Measurements from ENCODE around the gene UBE2O.

UBE2O gene

DNA sequence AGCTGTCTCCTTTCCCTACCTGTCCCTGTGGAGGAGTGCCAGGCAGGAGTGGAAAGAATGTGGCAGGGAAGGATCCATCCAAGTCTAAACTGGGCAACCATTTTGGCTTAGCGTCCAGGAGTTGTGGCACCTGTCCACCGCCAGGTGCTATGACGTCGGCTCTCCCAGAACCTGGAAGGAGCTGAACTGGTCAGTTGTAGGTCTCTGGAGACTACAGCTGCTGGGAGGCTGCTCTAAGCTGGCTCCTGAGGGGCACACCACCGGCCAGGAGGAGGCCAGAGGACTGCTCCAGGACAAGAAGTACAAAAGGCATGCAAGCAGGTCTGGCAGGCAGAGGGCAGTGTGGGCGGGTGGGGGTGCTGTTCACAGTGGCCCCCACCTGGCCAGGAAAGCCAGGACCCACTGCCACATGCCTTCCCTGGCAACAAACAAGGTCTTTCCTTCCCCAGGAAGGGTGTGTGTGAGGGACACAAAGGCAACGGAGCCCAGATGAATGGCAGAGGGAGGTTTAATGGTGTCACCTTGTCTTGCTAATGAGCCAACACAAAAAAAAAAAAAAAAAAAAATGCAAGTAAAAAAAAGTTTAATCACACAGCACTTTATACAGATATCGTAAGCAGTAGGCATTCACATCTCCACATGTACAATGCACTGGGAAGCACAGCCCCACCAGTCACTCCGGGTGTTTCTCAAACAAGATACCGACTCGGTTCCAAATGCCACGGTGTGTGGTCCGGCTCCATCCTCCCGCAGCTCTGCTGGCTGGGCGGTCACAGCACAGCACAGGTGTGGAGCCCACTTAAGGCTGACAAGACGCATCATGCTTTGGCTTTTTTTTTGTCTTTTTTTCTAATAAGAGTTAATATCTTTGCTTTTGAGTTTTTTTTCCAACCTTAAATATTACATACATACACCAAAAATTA, 63.7 kb downstream of the UBE2O start:
- no peak for DNase-seq

DNA sequence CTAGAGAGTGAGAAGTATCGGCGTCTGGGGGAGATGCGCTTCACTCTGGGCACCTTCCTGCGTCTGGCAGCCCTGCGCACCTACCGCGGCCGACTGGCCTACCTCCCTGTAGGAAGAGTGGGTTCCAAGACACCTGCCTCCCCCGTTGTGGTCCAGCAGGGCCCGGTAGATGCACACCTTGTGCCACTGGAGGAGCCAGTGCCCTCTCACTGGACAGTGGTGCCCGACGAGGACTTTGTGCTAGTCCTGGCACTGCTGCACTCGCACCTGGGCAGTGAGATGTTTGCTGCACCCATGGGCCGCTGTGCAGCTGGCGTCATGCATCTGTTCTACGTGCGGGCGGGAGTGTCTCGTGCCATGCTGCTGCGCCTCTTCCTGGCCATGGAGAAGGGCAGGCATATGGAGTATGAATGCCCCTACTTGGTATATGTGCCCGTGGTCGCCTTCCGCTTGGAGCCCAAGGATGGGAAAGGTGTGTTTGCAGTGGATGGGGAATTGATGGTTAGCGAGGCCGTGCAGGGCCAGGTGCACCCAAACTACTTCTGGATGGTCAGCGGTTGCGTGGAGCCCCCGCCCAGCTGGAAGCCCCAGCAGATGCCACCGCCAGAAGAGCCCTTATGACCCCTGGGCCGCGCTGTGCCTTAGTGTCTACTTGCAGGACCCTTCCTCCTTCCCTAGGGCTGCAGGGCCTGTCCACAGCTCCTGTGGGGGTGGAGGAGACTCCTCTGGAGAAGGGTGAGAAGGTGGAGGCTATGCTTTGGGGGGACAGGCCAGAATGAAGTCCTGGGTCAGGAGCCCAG, 65.8 kb downstream of the UBE2O start:
- DNase-seq, result no peak

DNA sequence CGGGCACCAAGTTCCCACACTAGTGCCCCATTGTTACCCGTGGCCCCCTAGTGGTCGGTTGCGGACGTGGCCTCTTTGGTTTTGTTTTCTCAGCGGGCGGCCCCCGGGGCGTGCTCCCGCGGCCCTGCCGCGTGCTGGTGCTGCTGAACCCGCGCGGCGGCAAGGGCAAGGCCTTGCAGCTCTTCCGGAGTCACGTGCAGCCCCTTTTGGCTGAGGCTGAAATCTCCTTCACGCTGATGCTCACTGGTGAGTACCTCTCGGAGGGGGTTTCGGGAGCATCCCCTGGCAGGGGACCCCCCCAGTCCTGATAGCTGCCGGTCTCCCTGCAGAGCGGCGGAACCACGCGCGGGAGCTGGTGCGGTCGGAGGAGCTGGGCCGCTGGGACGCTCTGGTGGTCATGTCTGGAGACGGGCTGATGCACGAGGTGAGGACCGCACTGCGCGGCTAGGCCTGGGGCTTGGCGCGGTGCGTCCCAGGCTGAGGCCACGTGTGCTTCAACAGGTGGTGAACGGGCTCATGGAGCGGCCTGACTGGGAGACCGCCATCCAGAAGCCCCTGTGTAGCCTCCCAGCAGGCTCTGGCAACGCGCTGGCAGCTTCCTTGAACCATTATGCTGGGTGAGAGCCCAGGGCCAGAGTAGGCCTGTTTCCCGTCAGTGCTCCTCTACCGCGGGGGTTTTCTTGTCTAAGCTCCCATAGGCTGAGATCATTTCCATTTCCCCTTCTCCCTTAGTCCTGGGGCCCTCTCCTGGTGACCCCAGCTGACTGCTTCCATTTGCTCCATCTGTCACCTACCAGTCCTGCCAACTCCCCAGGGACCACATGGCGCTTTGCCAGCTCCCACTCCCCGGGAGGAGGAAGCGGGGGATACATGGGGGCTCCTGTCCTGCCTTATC, 66.8 kb downstream of the UBE2O start:
- peak in 5 of 14 donors; percentile 21 to 47 (median 31) for DNase-seq

DNA sequence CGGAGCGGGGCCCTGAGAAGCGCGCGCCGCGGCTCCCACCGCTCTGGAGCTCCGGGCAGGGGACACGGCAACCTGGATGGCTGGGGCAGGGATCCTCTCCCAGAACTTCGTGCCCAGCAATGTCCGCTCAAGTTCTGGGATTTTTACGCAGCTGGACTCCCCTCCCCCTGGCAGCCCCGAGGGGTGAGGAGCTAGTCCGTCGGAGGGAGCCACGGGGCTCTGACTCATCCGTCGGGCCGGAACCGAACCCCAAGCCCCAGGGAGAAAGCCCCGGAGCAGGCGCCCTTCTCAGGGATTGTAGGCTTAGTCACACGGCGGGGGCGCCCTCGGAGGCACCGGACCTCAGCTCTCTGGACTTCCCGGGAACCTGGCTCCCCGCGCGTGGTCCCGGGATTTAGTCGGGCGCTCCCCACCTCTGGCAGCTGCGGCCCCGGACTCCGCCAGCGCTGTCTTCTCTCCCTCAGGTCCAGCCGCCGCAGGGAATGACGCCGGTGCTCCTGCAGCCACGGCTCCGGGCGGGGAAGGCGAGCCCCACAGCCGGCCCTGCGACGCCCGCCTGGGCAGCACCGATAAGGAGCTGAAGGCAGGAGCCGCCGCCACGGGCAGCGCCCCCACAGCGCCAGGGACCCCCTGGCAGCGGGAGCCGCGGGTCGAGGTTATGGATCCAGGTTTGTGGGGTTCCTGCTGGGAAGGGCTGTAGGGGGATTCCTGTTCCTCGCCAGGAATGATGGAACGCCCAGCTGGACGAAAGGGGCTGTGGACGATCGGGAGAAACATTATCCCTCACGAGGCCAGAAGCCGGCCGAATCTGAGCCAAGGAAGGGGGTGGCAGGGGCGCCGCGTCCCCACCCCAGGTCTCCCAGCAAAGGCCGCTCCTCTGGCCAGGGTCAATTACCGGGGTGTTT, 67.7 kb downstream of the UBE2O start:
- peak in 2 of 14 donors; percentile 19 to 43 for DNase-seq

DNA sequence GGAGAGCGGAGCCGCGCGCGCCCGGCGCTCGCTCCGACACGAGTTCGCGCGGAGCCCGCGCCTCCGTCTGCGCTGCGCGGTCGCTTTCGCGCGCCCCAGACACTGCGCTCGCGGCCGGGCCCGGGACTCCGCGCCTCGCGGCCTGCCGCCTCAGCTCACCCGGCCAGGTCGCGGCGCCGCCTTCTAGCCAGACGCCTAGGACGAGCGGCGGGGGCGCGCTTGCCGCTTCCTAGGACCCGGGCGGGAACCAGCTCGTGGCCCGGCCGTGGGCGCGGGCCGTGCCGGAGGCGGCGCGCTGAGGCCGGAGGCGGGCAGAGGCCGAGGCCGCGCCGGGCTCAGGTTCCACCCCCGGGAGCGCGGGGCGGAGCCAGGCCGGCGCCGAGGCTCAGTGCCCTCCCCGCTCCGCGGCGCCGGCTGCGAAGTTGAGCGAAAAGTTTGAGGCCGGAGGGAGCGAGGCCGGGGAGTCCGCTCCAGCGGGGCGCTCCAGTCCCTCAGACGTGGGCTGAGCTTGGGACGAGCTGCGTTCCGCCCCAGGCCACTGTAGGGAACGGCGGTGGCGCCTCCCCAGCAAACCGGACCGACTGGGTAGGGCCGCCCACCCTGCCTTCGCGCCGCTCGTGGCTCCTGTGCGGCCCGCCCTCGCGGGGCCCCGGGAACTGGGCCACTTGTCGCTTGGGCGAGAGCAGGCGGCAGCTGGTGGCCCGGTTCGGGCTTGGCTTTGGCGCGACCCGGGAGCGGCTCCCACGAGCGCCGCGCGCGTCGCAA, 68.5 kb downstream of the UBE2O start, which contains the start of gene SPHK1:
TSS of gene SPHK1 (plus strand) at position 388 of the 765 bp plus-strand sequence. CDS start 1,036 bp downstream, outside the sequence.
- peak in 2 of 14 donors; percentile 29 to 45 for DNase-seq

DNA sequence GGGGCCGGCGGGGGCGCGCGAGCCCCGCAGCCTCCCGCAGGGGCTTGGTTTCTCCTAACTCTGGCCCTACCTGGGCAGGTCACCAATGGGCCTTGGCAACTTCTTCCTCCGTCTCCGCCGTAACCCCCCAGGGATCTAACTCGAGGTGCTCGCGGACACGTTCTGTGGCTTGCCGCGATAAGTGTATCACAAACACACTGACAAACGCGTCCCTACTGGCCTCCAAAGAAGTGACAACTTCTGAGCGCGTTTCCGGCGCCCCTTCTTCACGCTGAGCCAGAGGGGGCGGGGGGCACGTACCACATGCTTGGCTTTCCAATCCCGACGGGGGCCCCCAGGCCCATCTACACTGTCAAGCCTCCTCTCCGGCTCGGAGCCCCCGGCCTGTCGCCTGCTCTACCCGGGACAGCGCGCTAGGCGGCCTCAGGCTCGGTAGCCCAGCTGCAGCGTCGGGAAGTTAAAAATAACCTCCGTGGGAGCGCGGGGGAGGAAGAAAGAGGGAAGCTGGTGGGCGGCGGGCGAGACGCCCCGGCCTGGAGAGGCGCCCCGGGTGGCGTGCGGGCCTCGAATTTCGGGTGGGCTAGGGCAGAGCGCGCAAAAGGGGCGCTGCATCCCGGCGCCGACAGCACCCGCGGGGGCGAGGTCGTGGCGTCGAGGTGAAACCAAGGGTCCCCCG, 69.3 kb downstream of the UBE2O start:
- peak in 1 of 14 donors; percentile 20 for DNase-seq

DNA sequence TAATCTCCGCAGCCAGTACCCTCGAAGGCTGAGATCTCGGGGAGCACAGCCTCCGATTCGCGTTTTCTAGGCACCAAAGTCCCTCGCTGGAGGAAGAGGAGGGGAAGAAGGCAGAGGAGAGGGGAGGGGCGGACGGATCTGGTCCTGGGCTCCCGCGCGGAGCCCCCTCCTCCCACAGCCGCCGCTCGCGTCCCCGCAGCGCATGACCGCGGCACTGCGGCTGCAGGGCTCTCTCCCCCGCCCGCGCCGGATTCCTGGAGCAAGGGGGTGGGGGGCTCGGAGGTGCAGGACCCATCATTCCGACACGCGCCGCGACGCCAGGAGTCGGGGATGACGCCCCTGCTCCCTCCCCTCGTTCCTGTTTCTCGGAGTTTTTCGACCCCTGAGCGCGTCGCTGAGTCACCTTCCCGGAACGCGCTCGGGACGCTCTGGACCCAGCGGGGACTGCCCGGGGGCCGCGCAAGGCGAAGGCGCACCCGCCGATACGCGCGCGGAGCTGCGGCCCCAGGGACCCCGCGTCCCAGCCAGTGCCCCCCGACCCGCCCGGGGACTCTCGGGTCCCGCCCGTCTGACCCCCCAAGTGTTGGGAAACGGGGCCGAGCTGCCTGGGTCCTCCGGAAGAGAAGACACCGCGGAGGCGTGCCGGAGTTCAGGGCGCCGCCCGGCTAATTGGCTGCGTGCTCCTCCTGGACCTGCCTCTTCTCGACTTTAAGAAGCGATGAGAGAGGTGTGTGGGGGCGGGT, 70.0 kb downstream of the UBE2O start:
- peak in 1 of 14 donors; percentile 26 for DNase-seq

DNA sequence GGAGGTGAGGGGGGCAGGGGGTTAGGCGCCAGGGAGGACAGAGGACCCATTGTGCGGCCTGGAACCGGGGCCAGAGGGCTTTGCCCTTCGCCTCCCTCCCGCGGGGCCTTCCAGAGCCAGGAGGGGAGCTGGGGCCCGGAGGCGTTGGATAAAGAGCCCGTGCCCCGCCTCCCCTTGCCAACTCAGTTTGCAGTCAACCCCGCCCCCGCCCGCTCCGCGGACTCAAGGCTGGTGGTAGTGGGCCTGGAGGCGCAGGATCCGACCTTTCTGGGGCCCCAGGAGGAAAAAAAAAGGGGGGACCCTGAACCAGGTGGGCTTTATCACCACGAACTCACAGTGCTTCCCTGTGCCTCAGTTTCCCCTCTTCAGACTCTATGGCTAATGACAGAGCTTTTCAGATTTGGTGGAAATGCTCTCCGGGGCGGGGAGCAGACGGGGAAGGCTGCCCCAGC, 70.6 kb downstream of the UBE2O start:
- no peak for DNase-seq

DNA sequence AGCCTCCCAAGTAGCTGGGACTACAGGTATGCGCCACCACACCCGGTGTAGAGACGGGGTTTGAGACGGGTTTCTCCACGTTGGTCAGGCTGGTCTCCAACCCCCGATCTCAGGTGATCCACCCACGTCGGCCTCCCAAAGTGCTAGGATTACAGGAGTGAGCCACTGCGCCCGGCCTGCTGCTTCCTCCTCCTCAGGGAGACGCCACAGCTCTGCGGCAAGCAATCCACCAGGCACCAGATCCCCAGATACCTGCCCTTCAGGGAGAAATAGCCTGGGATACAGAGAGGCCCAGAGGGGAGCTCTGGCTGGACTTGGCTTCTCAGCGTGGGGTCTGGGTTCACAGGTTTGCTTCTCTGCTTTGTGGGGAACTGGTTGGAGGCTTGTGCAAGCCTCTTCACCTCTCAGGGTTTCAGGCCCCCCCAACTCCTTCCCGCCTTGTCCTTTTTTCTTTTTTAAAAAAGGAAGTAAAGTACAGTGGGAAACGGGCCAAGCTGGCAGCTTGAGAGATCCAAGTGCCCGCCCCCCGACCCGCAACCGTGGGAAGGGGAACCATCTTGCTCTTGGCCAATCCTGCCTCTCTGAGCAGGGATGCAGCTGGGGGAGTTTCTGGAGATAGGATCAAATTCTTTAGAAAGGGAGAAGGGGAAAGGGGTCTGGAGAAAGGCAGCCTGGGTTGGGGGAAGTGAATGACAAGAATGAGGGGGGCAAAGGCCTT, 71.2 kb downstream of the UBE2O start:
- peak in 1 of 14 donors; percentile 37 for DNase-seq

DNA sequence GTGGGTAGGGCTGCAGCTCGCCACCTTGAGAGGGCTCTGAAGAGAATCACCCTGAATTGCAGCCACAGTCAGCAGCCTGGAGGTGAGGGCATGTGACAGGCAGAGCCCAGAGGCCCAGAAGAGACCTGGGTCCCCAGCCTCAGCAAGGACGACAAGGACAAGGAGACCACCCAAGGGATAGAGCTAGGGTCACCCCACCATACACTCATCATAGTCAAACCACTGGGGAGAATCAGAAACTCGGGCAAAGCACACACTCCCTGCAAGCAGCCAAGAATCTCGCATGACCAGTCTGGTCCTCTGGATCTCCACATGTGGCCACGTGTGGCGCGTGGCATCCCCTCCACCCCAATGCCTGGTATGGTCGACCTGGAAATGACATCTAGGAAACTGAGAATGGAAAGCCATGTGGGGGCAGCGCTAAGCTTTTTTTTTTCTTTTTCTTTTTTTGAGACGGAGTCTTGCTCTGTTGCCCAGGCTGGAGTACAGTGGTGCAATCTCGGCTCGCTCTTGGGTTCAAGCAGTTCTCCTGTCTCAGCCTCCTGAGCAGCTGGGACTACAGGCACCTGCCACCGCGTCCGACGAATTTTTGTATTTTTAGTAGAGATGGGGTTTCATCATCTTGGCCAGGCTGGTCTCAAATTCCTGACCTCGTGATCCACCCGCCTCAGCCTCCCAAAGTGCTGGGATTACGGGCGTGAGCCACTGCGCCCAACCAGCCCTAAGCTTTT, 73.1 kb downstream of the UBE2O start:
- no peak for DNase-seq

DNA sequence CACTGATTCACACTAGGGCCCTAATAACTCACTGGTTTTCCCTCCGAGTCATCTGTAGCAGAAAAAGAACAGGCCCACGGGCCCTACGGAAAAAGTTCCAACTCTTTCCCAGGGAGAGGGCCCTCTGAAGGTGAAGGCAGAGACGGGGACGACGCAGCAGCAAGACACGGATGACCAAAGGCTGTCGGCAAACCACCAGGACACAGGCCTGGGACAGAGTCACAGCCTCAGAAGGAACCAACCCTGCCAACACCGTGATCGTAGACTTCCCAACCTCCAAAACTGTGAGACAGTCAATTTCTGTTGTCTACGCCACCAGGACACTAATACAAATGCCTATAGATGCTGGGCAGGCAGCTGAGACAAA, 73.7 kb downstream of the UBE2O start:
- DNase-seq, result no peak

DNA sequence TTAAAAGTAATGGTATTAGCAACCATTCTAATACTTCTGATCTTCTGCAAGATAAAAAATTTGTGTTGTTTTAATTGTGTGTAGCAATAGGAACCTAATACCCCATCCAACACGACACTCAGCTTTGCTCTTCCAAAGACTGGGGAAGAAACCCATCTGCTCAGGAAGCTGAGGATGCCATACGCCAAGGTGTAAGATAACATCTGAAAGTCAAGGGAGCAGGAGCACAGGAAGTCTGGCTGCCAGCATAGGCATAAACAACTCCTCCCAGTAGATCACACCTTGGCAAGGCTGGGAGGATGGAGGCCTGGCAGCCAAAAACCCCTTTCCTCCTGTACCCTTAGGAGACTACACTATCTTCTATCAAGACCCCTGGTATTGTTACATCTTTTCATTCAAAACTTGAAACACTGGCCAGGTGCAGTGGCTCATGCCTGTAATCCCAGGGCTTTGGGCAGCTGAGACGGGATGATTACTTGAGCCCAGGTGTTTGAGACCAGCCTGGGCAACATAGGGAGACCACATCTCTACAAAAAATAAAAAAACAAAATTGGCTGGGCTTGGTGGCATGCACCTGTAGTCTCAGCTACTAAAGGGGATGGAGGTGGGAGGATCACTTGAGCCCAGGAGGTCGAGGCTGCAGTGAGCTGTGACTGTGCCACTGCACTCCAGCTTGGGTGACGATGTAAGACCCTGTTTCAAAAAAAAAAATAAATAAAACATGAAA, 74.2 kb downstream of the UBE2O start:
- DNase-seq, result no peak

DNA sequence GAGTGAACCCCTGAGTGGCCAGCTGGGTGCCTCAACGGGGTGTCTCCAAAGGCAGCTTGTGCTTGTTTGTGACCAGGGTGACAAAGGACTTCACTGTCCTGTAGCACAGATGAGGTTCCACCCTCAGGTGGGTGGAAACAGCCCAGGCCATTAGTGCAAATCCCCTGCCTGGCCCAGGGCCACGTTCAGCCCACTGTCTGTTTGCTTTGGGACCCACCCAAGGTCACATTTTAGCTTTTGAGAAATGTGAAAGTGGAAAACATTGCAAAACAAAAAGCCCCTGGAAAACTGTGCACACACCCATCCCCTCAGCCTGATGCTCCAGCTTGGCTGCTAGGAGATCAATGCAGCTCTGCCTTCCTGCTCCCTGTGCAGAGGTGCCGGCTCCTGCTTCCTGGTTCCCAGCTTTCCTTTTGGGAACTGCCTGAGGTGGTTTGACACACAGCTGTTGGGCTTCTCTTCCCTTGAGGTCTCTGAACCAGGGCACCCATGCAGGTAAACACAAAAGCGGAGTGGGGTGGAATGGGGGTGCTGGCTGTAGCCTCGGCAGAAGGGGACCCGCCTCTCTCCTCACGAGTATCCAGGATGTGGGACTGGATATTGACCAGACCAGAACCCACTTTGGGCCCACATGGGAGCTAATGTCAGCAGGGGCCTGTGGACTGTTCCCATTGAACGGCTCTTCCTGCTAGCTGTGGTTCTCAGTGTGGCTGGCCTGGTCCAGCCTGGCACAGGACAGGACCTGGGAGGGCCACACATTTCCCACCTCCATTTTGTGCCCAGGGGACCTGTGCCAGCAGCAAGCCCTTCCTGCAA, 76.4 kb downstream of the UBE2O start:
- no peak for DNase-seq

DNA sequence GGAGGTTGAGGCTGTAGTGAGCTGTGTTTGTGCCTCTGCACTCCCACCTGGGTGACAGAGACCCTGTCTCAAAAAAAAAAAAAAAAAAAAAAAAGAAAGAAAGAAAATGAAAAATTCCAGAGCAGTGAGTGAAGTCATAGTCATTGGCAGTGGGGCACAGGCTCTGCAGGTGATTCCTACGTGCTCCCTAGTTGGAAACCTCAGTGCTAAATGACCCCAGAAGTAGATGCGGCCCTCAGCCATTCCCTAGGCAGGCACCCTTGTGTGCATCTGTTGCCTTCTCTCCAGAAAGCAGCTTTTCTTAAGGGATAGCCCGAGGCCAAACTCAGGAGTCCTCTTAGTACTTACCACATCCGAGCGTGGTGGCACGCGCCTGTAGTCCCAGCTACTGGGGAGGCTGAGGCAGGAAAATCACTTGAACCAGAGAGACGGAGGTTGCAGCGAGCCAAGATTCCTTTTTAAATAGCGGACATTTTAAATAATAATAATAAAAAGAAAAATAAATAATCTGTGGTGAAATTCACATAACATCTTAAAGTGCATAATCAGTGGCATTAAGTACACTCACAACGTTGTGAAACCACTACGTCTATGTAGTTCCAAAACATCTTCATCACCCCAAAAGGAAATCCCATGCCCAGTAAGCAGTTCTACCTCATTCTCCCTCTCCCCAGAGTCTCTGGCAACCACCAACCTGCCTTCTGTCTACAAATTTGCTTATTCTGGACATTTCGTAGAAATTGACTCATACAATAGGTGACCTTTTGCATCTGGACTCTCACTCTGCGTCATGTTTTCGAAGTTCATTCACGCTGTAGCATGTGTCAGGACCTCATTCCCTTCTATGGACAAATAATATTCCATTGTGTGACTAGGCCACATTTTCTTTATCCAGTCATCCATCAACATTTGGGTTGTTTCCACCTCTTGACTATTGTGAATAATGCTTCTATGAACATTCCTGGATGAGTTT, 81.0 kb downstream of the UBE2O start:
- no peak for DNase-seq

Data from C1 segment of cervical spinal cord (tissue), 14 donors.